DOHH2 (cell line): ENCODE data around the gene MADD.
A peak's percentile ranks its signal among the peaks of the same experiment; 100 is the strongest.

Source experiments
- H3F3A ChIP-seq: fragments of 200-600 bp; sonication (generic), shearing (Covaris generic); 2 replicates; pipeline ENCODE4 v1.6.0; 2016; ENCODE audit warnings: antibody characterized with exemption, mild to moderate bottlenecking; ENCODE audit not compliant: control insufficient read depth, insufficient read depth
- H3K27ac ChIP-seq: fragments of 200-600 bp; sonication (generic); 2 replicates; pipeline ENCODE4 v1.5.1; 2014; ENCODE audit warnings: low read depth, mild to moderate bottlenecking, low read length, moderate library complexity
- H3K27me3 ChIP-seq: fragments of 200-600 bp; sonication (generic); 2 replicates; pipeline ENCODE4 v1.6.1; 2014; ENCODE audit warnings: mild to moderate bottlenecking, low read length, mixed read lengths; ENCODE audit not compliant: control insufficient read depth
- H3K36me3 ChIP-seq: fragments of 200-600 bp; sonication (generic); 2 replicates; pipeline ENCODE4 v1.6.1; 2014; ENCODE audit warnings: mild to moderate bottlenecking, low read length, moderate library complexity, mixed read lengths; ENCODE audit not compliant: control insufficient read depth
- H3K4me1 ChIP-seq: fragments of 200-600 bp; sonication (generic); 2 replicates; pipeline ENCODE4 v1.6.1; 2014; ENCODE audit warnings: mild to moderate bottlenecking, low read length, mixed read lengths; ENCODE audit not compliant: control insufficient read depth
- H3K4me2 ChIP-seq: fragments of 200-600 bp; sonication (generic); 2 replicates; pipeline ENCODE4 v1.6.0; 2014; ENCODE audit warnings: mild to moderate bottlenecking, low read length, moderate library complexity
- H3K4me3 ChIP-seq: fragments of 200-600 bp; sonication (generic); 2 replicates; pipeline ENCODE4 v1.5.1; 2014; ENCODE audit warnings: mild to moderate bottlenecking, low read length, mixed read lengths
- H3K79me2 ChIP-seq: fragments of 200-600 bp; sonication (generic); 2 replicates; pipeline ENCODE4 v1.6.1; 2014; ENCODE audit warnings: mild to moderate bottlenecking, low read length, mixed read lengths; ENCODE audit not compliant: control insufficient read depth
- H3K9me2 ChIP-seq: fragments of 200-600 bp; sonication (generic); replicated peaks from 2 replicates; pipeline ENCODE4 v1.6.1; 2014; ENCODE audit warnings: mild to moderate bottlenecking, low read length, mixed read lengths; ENCODE audit not compliant: control insufficient read depth
- H3K9me3 ChIP-seq: fragments of 200-600 bp; sonication (generic); 2 replicates; pipeline ENCODE4 v1.6.1; 2014; ENCODE audit warnings: antibody characterized with exemption, low read length, mixed read lengths; ENCODE audit not compliant: control insufficient read depth, insufficient read depth
- H4K20me1 ChIP-seq: fragments of 200-600 bp; sonication (generic); 2 replicates; pipeline ENCODE4 v1.6.0; 2014; ENCODE audit warnings: low read depth, mild to moderate bottlenecking, antibody characterized with exemption, low read length, moderate library complexity; ENCODE audit not compliant: control insufficient read depth, insufficient read depth
- CTCF ChIP-seq: fragments of 200-600 bp; sonication (generic); IDR thresholded peaks from one replicate; pipeline ENCODE4 v1.5.1; 2014; ENCODE audit warnings: antibody characterized with exemption, mild to moderate bottlenecking, low read depth, low read length; ENCODE audit not compliant: poor library complexity, severe bottlenecking
- EZH2phosphoT487 ChIP-seq: fragments of 200-600 bp; sonication (generic); IDR thresholded peaks from 2 replicates; pipeline ENCODE4 v1.6.1; 2017; ENCODE audit warnings: borderline replicate concordance, mild to moderate bottlenecking, antibody characterized with exemption, low read length, moderate library complexity, mixed read lengths

Gene MADD

GRCh38 chr11:47233989-47234668 is 35.8 kb upstream of the MADD start:
- Histone ChIP-seq H3K4me3 (no peak overlapping the region), H3F3A (peaks cover 6% of the 10 kb centered on the region; the same call in 1 of the 2 replicates), H3K27me3 (no peaks in the 10 kb centered on the region), H3K36me3 (peaks cover 19% of the 10 kb centered on the region), H3K4me1 (peaks cover 23% of the 10 kb centered on the region), H3K4me2 (no peak overlapping the region), H3K27ac (no peak overlapping the region), H3K79me2 (no peaks in the 10 kb centered on the region), H4K20me1 (no peaks in the 10 kb centered on the region), H3K9me2 (no peaks in the 10 kb centered on the region), H3K9me3 (no peaks in the 10 kb centered on the region)
- TF ChIP-seq EZH2phosphoT487 (no peak), CTCF (peak; percentile 35)

GRCh38 chr11:47234669-47235100 is 35.2 kb upstream of the MADD start:
- Histone ChIP-seq H3K27me3 (no peaks in the 10 kb centered on the region), H3K9me3 (no peaks in the 10 kb centered on the region), H3K79me2 (no peaks in the 10 kb centered on the region), H3K27ac (no peak overlapping the region), H3F3A (peaks cover 6% of the 10 kb centered on the region; the same call in 1 of the 2 replicates), H3K4me3 (no peak overlapping the region), H3K4me1 (peaks cover 23% of the 10 kb centered on the region), H4K20me1 (no peaks in the 10 kb centered on the region), H3K4me2 (no peak overlapping the region), H3K9me2 (no peaks in the 10 kb centered on the region), H3K36me3 (peaks cover 24% of the 10 kb centered on the region)
- no peak for TF ChIP-seq CTCF
- no peak for TF ChIP-seq EZH2phosphoT487

GRCh38 chr11:47235163-47235562 is 34.8 kb upstream of the MADD start:
- H3K27me3 ChIP-seq = no peaks in the 10 kb centered on the region
- peaks cover 6% of the 10 kb centered on the region; the same call in 1 of the 2 replicates for H3F3A ChIP-seq
- H3K27ac ChIP-seq = no peak overlapping the region
- no peak overlapping the region for H3K4me2 ChIP-seq
- no peaks in the 10 kb centered on the region for H3K9me2 ChIP-seq
- TF ChIP-seq EZH2phosphoT487 = no peak
- no peak for TF ChIP-seq CTCF
- no peaks in the 10 kb centered on the region for H3K79me2 ChIP-seq
- no peaks in the 10 kb centered on the region for H4K20me1 ChIP-seq
- no peaks in the 10 kb centered on the region for H3K9me3 ChIP-seq
- no peak overlapping the region for H3K4me3 ChIP-seq
- peaks cover 29% of the 10 kb centered on the region for H3K36me3 ChIP-seq
- peaks cover 21% of the 10 kb centered on the region for H3K4me1 ChIP-seq
